HG03575 (cell line): ENCODE results near the gene DECR2.
"Not testable (repeated sequence)": the region's sequence is repeated elsewhere in the genome, so short reads cannot be mapped to it uniquely, and the experiment has no call there.

Source experiments
- ATAC-seq: cut with Tn5 transposase; IDR thresholded peaks from one replicate; pipeline ENCODE4 v1.9.1; 2021; ENCODE audit not compliant: unreplicated experiment, insufficient number of reproducible peaks, low FRiP score; ENCODE audit errors: extremely low read depth

The DECR2 gene

DNA sequence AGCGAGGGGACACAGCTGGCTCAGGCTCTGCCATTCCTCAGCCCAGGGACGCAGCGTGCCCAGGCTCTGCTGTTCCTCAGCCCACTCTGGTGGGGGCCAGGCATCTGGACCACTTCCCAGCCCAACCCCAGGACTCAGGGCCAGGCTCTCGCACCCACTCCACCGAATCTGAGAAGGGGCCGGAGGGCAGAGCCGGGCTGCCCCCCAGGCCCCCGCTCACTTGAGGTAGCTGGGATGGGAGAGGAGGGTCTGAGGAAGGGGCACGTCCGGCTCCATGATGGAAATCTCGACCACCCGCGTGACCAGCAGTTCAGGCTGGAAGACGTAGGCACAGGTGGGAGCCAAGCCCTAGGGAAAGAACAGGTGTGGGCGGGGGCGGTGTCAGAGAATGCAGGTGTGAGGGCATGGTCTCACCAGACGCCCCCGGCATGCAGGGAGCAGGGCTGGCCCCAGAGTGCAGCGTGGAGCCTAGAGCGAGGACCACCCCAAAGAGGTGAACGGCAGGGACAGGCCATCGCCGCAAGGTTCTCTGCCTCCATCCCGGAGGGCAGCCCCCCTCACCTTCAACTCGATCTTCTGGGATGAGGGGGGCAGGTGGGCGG lies 24.8 kb upstream of the DECR2 start:
- no peak for ATAC-seq

DNA sequence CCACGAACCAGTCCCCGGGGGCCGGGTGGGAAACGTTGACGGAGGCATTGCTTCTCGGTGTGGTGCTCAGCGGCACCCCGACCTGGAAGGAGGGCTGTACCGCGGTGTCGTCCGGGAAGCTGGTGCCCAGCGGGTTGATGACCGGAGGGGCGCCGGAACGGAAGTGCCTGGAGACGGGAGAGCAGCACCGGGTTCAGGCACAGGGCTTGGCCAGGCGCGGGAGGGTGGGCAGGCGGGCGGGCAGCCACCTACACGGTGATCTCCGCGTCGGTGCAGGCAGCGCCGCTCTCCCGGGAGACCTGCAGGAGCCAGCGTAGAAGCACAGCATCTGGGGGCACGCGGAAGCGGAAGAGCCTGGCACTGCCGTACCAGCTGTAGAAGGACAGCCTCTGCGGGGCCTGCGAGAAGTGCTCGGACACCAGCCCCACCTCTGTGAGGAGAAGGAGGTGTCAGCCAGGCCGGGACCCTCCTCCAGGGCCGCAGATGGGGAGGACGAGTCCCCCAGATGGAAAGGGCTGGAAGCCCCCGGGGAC lies 24.2 kb upstream of the DECR2 start:
- ATAC-seq, result no peak

DNA sequence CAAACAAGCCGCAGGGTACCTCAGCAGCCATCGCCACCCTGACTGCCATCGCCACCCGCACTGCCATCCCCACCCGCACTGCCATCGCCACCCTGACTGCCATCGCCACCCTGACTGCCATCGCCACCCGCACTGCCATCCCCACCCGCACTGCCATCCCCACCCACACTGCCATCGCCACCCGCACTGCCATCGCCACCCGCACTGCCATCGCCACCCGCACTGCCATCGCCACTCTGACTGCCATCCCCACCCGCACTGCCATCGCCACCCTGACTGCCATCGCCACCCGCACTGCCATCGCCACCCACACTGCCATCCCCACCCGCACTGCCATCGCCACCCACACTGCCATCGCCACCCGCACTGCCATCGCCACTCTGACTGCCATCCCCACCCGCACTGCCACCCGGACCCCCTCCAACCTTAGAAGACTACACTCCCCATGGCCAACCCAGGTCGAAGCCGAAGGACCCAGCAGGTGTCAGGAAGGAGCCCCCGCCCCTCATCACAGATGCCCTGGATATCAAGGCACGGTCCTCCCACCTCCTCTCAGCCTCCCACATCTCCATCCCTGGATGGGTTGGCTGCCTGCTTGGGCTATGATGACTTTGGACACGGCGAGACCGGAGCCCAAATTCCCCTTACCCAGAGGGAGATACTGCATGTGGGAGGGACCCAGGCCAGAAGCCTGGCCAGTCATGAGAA lies 23.4 kb upstream of the DECR2 start:
- not testable (repeated sequence) for ATAC-seq

DNA sequence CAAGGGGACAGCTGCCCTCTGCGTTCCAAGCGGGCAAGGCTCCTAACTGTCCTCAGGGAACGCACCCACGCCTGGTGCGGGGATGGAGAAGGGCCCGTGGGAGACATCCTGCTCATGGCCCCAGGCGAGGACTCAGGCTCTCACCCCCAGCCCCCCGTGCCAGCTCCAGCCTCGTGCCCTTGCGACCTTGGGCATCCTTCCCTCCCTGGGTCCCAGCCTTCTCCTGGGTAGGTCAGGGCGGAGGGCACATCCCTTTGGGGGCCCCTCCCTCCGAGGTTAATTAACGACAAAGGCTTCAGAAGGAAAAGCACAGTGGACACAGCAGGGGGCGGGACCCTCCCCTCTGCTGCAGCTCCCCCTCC lies 22.9 kb upstream of the DECR2 start:
- ATAC-seq, result no peak

DNA sequence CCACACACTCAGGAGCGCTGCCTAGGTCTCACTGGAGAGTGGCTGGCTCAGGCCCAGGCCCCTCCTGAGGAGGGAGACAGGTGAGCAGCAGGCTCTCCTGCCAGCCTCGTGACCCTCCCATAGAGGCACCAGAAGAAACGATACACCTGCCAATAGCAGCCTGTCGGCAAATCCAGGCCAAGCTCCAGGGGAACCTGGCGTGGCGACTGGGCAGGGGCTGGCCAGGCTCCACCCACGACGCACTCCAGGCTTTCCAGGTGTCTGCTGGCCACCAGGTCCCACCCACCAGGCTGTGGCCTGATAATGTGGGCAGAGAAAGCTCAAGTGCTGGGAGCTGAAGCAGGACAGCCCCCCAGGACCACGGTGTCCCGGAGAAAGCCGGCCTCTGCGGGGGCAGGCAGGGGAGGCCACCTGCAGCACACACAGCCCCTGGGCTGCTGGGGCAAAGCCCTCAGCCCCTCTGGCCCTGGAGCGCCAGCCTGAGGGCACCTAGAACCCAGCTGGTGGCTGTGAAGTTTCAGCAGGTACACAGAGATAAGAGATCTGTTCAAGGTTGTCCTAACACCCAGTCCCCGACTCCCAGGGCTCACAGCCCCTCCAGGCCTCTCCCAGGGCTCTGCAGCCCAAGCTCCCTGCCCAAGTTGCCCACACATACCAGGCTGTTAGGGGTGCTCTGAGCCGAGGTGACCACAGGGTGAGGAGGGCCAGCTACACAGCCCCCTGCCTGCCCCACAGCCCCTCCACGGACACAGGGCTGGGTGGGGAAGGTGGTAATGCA lies 22.3 kb upstream of the DECR2 start:
- no peak for ATAC-seq

DNA sequence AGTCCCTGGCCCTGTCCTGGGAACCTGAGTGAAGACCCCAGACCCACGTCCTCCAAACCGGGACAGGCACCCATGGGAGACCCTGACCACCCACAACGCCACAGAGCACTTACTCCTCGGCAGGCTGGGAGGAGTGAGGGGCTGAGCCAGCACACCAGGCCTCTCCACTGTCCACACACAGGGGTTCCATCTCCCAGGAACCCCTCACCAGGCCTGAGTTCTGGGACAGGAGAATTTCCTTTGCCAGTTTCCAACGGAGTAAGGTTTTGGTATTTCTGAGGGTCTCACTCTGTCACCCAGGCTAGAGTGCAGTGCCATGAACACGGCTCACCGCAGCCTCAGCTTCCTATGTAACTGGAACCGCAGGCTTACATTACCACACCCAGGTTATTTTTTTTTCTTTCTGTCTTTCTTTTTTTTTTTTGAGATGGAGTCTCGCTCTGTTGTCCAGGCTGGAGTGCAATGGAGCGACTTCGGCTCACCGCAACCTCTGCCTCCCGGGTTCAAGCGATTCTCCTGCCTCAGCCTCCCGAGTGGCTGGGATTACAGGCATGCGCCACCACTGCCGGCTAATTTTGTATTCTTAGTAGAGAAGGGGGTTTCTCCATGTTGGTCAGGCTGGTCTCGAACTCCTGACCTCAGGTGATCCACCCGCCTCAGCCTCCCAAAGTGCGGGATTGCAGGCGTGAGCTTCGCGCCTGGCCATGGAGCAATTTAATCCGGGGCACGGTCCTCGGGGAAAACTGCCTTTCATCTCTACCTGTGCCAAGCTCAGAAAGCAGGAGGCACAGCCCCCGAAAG lies 21.5 kb upstream of the DECR2 start:
- no peak for ATAC-seq

DNA sequence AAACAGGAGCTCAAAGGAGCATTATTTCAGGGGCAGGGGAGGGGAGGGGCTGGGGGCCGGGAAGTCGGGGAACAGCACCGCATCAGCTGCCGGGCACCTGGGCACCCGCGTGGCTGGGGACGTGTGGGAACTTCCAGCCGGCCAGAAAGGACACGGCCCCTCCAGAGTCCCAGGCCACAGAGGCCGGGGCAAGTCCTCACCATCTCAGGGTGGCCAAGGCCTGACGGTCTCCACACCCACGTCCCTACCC lies 21.0 kb upstream of the DECR2 start:
- no peak for ATAC-seq

DNA sequence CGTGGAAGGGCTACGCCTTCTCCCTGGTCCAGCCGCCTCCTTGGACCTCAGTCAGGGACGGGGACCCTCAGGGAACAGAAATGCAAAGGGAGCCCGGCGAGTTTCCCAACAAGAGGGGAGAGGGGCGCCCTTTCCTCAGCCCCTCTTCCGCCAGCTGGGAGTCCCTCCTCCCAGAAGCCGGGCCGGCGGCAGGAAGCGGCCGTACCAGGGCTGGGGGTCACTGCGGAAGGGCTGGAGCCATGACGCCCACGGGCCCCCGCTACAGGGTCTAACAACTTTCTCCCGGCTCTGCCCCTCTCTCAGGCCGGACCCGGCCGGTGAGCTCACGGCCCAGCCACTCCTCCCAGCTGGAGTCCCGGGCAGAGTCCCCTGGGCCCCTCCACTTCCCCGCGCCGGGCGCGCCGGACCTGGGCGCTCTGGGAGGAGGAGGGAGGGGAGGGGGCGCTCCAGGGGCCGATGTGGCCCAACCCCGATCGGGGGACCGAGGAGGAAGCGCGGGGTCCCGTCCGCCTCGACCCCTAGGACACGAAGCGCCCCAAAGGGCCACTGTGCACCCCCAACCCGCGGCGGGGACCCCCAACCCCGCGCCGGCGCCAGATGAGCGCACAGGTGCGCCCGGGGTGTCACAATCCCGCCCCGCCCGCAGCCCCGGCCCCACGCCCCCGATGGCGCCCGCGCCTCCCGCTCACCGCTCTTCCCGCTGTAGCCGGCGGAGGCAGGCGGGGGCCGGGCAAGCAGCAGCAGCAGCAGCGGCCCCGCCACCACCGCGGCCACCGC lies 20.5 kb upstream of the DECR2 start:
- no peak for ATAC-seq

DNA sequence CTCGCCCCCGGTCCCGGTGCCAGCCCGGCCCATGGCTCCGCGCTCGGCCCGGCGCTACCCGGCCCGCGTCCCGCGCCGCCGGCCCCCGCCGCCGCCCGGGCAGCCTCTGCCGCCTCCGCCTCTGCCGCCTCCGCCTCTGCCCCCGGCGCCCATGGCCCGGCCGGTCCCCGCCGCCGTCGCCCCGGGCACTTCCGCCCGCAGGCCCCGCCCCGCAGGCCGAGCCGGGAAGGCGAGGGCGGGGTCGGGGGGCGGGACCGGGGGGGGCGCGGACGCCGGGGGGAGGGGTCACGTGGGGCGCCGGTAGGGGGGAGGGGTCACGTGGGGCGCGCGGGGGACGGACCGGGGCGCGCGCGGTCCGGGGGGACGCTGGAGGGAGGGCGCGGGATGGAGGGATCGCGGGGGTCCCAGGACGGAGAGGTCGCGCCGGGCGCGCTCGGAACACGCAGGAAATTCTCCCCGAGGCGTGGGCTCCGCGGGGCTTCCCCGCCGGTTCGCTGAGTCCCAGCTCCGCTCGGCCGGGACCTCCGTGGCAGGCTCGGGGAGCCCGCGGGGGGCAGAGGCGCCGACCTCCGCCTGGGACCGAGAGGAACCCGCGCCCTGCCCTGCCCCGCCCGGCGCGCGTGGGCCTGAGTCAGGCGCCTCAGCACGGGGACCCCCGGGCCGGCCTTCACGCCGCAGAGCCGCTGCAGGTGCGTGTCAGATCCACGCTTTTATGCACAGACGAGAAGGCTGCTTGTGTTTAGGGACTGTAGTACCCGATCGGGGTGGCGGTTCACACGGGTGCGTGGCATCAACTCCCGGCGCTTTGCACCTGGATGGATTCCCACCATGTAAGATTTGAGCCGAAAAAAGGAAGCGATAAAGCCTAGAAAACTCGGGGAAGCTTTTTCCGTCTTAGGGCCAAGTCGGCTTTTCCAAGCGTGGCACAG lies 19.6 kb upstream of the DECR2 start, which contains the start of gene PGAP6:
TSS of gene PGAP6 (minus strand) at position 190 of the 929 bp plus-strand sequence. CDS start at position 33, 157 bp downstream.
- no peak for ATAC-seq

DNA sequence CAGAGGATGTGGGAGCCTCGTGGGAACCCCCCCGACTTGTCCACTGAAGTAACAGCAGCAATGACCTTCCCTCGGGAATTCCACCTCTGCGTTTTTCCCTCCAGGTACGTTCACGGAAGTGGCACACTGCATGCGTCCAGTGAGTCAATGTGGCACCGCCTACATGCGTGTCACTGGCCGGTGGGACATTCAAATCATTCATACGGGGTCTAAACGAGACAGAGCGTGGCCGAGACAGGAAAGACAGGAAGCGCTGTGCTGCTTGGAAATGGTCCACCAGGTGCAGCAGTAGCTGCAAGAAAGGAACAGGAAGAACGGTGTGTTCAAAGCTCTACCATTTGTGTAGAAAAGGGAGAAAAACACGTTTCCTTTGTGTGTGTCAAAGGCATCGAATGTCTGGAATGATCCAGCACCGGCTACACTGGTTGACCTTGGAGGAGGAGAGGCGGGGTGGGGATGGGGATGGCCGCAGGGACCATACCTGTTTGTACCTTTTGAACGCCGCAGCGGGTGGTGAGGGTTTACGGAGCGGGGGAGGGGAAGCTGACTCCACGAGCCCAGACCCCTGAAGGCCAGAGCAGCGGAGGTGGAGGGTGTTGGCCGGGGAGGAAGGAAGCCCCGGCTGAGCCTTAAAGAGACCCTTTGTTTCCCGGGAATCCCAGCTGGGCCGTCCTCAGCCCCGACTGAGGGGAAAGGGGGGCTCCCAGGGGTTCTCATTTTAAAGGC lies 18.2 kb upstream of the DECR2 start:
- ATAC-seq, result no peak

DNA sequence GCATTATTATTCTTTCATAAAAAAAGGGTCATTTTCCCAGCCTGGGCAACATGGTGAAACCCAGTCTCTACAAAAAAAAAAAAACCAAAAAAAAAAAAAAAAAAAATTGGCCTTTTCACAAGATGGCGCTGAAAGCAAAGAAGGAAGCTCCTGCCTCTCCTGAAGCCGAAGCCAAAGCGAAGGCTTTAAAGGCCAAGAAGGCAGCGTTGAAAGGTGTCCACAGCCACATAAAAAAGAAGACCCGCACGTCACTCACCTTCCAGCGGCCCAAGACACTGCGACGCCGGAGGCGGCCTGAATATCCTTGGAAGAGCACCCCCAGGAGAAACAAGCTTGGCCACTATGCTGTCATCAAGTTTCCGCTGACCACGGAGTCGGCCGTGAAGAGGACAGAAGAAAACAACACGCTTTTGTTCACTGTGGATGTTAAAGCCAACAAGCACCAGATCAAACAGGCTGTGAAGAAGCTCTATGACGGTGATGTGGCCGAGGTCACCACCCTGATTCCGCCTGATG lies 15.0 kb upstream of the DECR2 start:
- ATAC-seq, result no peak

DNA sequence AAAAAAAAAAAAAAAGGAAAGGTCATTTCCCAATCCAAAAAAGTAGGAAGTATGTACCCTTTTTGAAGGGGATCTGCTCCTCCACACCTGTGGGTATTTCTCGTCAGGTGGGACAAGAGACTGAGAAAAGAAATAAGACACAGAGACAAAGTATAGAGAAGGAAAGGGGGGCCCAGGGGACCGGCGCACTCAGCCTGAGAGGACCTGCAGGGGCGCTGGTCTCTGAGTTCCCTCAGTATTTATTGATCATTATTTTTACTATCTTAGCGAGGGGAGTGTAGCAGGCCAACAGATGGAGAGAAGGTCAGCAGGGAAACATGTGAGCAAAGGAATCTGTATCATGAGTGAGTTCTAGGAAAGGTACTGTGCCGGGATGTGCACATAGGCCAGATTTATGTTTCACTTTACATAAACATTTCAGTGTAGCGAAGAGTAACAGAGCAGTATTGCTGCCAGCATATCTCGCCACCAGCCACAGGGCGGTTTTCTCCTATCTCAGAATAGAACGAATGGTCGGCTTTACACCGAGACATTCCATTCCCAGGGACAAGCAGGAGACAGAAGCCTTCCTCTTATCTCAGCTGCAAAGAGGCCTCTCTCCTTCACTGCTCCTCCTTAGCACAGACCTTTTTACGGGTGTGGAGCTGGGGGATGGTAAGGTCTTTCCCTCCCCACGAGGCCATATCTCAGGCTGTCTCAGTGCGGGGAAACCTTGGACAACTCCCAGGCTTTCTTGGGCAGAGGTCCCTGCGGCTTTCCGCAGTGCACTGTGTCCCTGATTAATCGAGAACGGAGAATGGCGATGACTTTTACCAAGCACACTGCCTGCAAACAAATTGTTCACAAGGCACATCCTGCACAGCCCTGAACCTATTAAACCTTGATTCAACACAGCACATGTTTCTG lies 13.7 kb upstream of the DECR2 start:
- not testable (repeated sequence) for ATAC-seq

DNA sequence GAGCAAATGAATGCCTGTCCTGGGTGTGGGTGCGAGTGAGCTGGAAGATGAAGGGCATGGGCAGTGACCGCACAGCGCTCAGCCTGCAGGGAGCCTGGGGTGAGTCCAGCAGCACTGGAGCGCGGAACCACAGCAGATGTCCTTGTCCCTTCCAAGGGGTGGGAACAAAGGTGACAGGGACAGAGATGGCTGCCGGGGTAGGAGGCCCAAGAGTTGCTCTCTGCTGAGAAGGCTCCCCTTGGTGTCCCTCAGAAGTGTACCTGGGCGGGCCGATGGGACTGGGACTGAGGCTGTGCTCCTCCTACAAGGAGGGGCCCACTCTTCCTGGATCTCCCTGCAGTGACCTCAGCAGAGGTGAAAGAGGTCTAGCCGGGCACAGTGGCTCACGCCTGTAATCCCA lies 12.3 kb upstream of the DECR2 start:
- ATAC-seq, result no peak

DNA sequence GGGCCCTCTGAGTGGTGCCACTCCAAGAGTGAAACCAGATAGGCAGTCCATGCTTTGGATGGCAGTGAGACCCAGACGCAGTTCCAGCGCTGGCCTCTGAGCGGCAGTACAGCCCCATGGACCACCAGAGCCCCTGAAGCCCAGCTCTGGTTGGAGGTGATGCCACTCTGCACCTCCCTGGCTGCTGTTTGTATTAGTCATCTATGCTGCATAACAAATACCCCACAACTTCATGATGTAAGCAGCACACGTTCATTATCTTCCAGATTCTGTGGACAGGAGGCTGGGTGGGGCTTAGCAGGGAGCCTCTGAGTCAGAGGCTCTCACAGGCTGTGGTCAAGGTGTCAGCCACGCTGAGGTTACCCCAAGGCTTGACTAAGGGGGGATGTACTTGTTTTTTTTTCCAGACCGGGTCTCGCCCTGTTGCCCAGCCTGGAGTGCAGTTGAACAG lies 9.8 kb upstream of the DECR2 start:
- ATAC-seq, result no peak

DNA sequence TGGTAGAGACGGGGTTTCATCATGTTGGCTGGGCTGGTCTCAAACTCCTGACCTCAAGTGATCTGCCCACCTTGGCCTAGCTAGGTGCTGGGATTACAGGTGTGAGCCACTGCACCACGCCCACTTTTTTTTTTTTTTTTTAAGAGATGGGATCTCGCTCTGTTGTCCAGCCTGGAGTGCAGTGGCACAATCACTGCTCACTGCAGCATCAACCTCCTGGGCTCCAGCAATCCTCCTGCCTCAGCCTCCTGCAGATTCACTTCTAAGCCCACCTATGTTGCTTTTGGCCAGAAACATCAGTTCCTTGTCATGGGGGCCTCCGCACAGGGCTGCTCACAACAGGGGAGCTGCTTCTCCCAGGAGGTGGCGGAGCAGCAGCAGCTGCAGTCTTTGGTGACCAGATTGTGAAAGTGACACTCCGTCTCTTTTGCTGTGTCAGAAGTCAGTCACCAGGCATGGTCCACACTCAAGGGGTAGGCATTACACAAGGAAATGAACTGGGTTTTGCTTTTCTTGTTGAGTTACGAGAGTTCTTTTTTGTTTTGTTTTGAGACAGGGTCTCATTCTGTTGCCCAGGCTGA lies 9.1 kb upstream of the DECR2 start:
- ATAC-seq, result no peak

DNA sequence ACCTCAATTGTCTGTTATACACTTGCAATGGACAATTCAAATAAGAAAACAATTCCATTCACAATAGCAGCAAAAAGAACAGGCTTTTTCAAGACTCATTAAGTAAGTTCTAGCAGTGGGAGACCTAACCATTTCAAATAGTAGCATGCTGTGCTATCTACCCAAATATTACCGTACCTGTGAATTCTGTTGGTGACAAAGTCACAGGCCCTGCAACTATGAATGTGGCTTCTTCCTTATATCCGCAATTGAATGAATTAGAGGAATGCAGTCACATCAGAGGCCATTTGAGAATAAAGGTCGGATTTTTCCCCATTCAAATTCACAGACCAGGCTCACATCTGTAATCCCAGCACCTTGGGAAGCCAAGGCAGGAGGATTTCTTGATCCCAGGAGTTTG lies 5.5 kb upstream of the DECR2 start:
- no peak for ATAC-seq
